K562 (cell line): ENCODE measurements around the gene CAPZA1. TPM values are rescaled to one million over a fixed set of nuclear protein-coding genes. Genes with fewer than 3 reads are reported as not detected.

Experiments
- FOXP1 ChIP-seq: sonication (generic); formaldehyde crosslinking; IDR thresholded peaks from 2 replicates; pipeline ENCODE4 v1.8.0; 2022; ENCODE audit warnings: mild to moderate bottlenecking, missing genetic modification reagents
- HEY1 ChIP-seq: fragments of 250-450 bp; sonication (Bioruptor Pico); IDR thresholded peaks from 2 replicates; pipeline ENCODE4 v1.5.0; 2020; ENCODE audit warnings: mild to moderate bottlenecking, moderate library complexity, borderline replicate concordance
- NFRKB ChIP-seq: fragments of 450-650 bp; IDR thresholded peaks from 2 replicates; pipeline ENCODE4 v1.6.1; 2016; ENCODE audit warnings: low read depth
- NR2C2 ChIP-seq, 2 experiments: fragments of 200-800 bp in 1 of 2; sonication (Bioruptor generic) in 1 of 2; sonication (generic) in 1 of 2; formaldehyde crosslinking in 1 of 2; IDR thresholded peaks; 2 replicates each; pipeline versions ENCODE4 v1.6.1 to v1.8.0; 2016 to 2022; ENCODE audit warnings: mild to moderate bottlenecking in 1 of 2, missing compliant biosample characterization in 1 of 2, missing genetic modification characterization in 1 of 2, missing genetic modification reagents in 1 of 2
- PML ChIP-seq: IDR thresholded peaks from 2 replicates; pipeline ENCODE4 v1.6.1; 2012; ENCODE audit warnings: low read length, inconsistent platforms
- TAF1 ChIP-seq: IDR thresholded peaks from 2 replicates; pipeline ENCODE4 v1.6.1; 2011; ENCODE audit warnings: mild to moderate bottlenecking, low read length, moderate library complexity; ENCODE audit not compliant: insufficient read depth, control insufficient read depth, severe bottlenecking; ENCODE audit errors: extremely low read depth
- THRB ChIP-seq: fragments of 450-650 bp; formaldehyde crosslinking; conservative IDR thresholded peaks from 2 replicates; pipeline ENCODE4 v1.4.0; 2022; ENCODE audit warnings: mild to moderate bottlenecking, missing genetic modification characterization
- VEZF1 ChIP-seq: fragments of 200-800 bp; sonication (Bioruptor generic); IDR thresholded peaks from 2 replicates; pipeline ENCODE4 v1.6.1; 2017; ENCODE audit warnings: missing genetic modification characterization, missing compliant biosample characterization
- ZBTB7A ChIP-seq: IDR thresholded peaks from 2 replicates; pipeline ENCODE4 v1.6.1; 2011; ENCODE audit warnings: low read depth, mild to moderate bottlenecking, low read length, moderate library complexity, borderline replicate concordance; ENCODE audit not compliant: control insufficient read depth
- ZNF280A ChIP-seq: fragments of 450-650 bp; IDR thresholded peaks from 2 replicates; pipeline ENCODE4 v1.6.1; 2018; ENCODE audit warnings: mild to moderate bottlenecking, low read depth; ENCODE audit not compliant: partially characterized antibody
- polyA plus RNA-seq, 8 experiments: library from polyadenylated mRNA; depleted of rRNA in 4 of 8; stranded (reverse) in 5 of 8; unstranded in 3 of 8; fragments of >200 nt; fragmentation: Nextera tagmentation in 2 of 8; fragmentation: Illumina TruSeq in 1 of 8; extraction: Ambion mirVana in 2 of 8; extraction: Trizol in 1 of 8; gene quantifications; 2 replicates each; pipeline versions ENCODE4 v1.2.1 to v1.2.3, GENCODE V29; 2011 to 2014; ENCODE audit warnings: inconsistent platforms in 1 of 8, missing spikeins in 1 of 8
- total RNA-seq, 7 experiments: library from RNA; depleted of rRNA in 6 of 7; stranded (reverse); fragments of >200 nt in 6 of 7; fragmentation: Illumina TruSeq in 2 of 7; extraction: Trizol in 2 of 7; gene quantifications; 2 replicates each; pipeline versions ENCODE4 v1.2.1 to v1.2.3, GENCODE V29; 2011 to 2021; ENCODE audit warnings: low replicate concordance in 1 of 7
- TF ChIP-seq, protein P1 (sequence below), 2 experiments: IDR thresholded peaks; 2 replicates each; pipeline ENCODE4 v1.6.1; 2012; ENCODE audit warnings: improper control_type of control experiment in 2 of 2, low read depth in 2 of 2, low read length in 2 of 2, borderline replicate concordance in 1 of 2
- TF ChIP-seq, protein P2 (sequence below): fragments of 150-350 bp; IDR thresholded peaks from 2 replicates; pipeline ENCODE4 v1.6.1; 2014; ENCODE audit warnings: low read depth, mild to moderate bottlenecking, low read length, borderline replicate concordance

Gene CAPZA1
- total and polyA plus RNA-seq, 9 of the 15 experiments (the other 6 are each of a cell fraction or from before 2014, with no cell fraction given), result 237 to 1,020 (median 306) TPM

DNA sequence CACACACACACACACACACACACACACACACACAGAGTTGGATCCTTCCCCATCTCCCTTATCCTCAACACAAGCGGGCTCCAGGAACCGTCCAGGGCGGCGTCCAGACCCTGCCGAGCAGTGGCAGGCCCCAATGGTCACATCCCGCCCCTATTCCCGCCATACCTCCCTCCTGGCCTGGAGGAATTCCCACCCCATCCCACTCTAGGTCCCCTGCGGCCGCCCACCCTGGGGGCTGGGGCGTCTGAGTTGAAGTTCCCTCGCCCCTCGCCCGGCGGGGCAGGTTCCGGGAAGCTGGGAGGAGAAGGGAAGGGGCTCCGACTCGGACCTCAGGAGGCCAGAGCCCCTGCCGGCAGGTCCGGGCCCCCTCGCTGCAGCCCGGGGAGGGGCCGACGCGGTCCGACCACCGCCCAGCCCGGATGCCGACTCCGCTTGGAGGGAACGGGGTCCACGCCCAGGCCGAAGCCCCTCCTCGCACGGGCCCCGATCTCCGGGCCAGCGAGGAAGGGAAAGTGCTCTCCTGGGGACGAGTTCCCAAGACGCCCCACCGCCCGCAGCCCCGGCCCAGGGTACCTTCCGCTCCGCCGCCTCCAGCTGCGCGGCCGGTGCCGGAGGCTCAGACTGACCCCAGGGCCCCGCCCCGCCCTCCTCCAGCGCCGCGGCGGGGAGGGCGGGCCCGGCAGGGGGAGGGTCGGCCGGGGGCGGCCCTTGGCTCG is 87.0 kb downstream of the CAPZA1 start, which contains the start of gene RHOC (continued):
- TF ChIP-seq, protein P1, sequence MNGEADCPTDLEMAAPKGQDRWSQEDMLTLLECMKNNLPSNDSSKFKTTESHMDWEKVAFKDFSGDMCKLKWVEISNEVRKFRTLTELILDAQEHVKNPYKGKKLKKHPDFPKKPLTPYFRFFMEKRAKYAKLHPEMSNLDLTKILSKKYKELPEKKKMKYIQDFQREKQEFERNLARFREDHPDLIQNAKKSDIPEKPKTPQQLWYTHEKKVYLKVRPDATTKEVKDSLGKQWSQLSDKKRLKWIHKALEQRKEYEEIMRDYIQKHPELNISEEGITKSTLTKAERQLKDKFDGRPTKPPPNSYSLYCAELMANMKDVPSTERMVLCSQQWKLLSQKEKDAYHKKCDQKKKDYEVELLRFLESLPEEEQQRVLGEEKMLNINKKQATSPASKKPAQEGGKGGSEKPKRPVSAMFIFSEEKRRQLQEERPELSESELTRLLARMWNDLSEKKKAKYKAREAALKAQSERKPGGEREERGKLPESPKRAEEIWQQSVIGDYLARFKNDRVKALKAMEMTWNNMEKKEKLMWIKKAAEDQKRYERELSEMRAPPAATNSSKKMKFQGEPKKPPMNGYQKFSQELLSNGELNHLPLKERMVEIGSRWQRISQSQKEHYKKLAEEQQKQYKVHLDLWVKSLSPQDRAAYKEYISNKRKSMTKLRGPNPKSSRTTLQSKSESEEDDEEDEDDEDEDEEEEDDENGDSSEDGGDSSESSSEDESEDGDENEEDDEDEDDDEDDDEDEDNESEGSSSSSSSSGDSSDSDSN (IDR thresholded peaks at IDR 0.05; ENCODE audit: borderline replicate concordance in 1 of 2, low read depth in 2 of 2, low read length in 2 of 2), result peak in 1 of 2 experiments; percentile 87; a peak in 2 of 4 replicates
- TF ChIP-seq PML (peak; percentile 49; the same call in 1 of the 2 replicates), THRB (CRISPR knock-in tag) (peak; percentile 89), ZBTB7A (peak; percentile 95), HEY1 (no peak), TAF1 (peak; percentile 93), FOXP1 (0 out of 2 replicates have a peak, but pooled peaks have one; percentile 18), NR2C2 (CRISPR knock-in tag; IDR thresholded peaks at IDR 0.05) (no peak), NR2C2 (tag; IDR thresholded peaks at IDR 0.05) (peak; percentile 79; the same call in 1 of the 2 replicates), VEZF1 (CRISPR knock-in tag) (peak; percentile 99), NFRKB (no peak), ZNF280A (peak; percentile 46)
- TF ChIP-seq, protein P2, sequence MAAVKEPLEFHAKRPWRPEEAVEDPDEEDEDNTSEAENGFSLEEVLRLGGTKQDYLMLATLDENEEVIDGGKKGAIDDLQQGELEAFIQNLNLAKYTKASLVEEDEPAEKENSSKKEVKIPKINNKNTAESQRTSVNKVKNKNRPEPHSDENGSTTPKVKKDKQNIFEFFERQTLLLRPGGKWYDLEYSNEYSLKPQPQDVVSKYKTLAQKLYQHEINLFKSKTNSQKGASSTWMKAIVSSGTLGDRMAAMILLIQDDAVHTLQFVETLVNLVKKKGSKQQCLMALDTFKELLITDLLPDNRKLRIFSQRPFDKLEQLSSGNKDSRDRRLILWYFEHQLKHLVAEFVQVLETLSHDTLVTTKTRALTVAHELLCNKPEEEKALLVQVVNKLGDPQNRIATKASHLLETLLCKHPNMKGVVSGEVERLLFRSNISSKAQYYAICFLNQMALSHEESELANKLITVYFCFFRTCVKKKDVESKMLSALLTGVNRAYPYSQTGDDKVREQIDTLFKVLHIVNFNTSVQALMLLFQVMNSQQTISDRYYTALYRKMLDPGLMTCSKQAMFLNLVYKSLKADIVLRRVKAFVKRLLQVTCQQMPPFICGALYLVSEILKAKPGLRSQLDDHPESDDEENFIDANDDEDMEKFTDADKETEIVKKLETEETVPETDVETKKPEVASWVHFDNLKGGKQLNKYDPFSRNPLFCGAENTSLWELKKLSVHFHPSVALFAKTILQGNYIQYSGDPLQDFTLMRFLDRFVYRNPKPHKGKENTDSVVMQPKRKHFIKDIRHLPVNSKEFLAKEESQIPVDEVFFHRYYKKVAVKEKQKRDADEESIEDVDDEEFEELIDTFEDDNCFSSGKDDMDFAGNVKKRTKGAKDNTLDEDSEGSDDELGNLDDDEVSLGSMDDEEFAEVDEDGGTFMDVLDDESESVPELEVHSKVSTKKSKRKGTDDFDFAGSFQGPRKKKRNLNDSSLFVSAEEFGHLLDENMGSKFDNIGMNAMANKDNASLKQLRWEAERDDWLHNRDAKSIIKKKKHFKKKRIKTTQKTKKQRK, result no peak
